Upper lobe of left lung (tissue), 6 donors: ENCODE results near the gene COL9A3. TPM values are rescaled to one million over a fixed set of nuclear protein-coding genes. Genes with fewer than 3 reads are reported as not detected.

Source experiments
- ATAC-seq, 2 donors: fragments of 200-7000 bp; cut with Tn5 transposase; one replicate each; pipeline ENCODE4 v1.9.1; 2022; ENCODE audit warnings: mild to moderate bottlenecking in 2 of 2, moderate library complexity in 2 of 2; ENCODE audit not compliant: low FRiP score in 2 of 2
- DNase-seq, 2 donors: peaks; one replicate each; pipeline ENCODE4 v3.0.0-alpha.2; 2019 to 2020
- H3K27ac ChIP-seq, 4 donors: fragments of 200-600 bp; sonication (generic); one replicate each; pipeline ENCODE4 v1.5.1; 2016 to 2019
- H3K27me3 ChIP-seq, 4 donors: fragments of 200-600 bp; sonication (generic); one replicate each; pipeline ENCODE4 v1.5.1; 2017 to 2019
- H3K36me3 ChIP-seq, 4 donors: fragments of 200-600 bp; sonication (generic); one replicate each; pipeline ENCODE4 v1.5.1; 2016 to 2019
- H3K4me1 ChIP-seq, 4 donors: fragments of 200-600 bp; sonication (generic); one replicate each; pipeline ENCODE4 v1.5.1; 2018 to 2019
- H3K4me3 ChIP-seq, 4 donors: fragments of 200-600 bp; sonication (generic); one replicate each; pipeline ENCODE4 v1.5.1; 2017 to 2019; ENCODE audit warnings: mild to moderate bottlenecking in 2 of 4, moderate library complexity in 1 of 4
- H3K9me3 ChIP-seq, 4 donors: fragments of 200-600 bp; sonication (generic); one replicate each; pipeline ENCODE4 v1.5.1; 2018 to 2019
- EP300 ChIP-seq, 4 donors: sonication (generic); formaldehyde crosslinking; IDR thresholded peaks; one replicate each; pipeline ENCODE4 v1.5.1; 2017; ENCODE audit warnings: antibody characterized with exemption in 4 of 4, control low read depth in 2 of 4
- POLR2A ChIP-seq, 4 donors: fragments of 450-650 bp; IDR thresholded peaks; one replicate each; pipeline ENCODE4 v1.5.1; 2016 to 2017; ENCODE audit warnings: antibody characterized with exemption in 4 of 4, mild to moderate bottlenecking in 2 of 4
- POLR2AphosphoS5 ChIP-seq, 2 donors: sonication (generic); formaldehyde crosslinking; IDR thresholded peaks; one replicate each; pipeline ENCODE4 v1.5.1; 2017; ENCODE audit warnings: antibody characterized with exemption in 2 of 2
- WGBS, 2 donors: methylation state at CpG; one replicate each; pipeline ENCODE4 v1.1.5; 2017 to 2018; 5-methylcytosine and 5-hydroxymethylcytosine counted together
- total RNA-seq, 6 donors: library from RNA; depleted of rRNA in 4 of 6; stranded (reverse); fragments of >200 nt in 4 of 6; gene quantifications; one replicate each; pipeline versions ENCODE4 v1.1.0 to v1.2.1, GENCODE V29; 2016 to 2021
- TF ChIP-seq, protein P1 (sequence below), 6 experiments: fragments of 450-650 bp in 4 of 6; fragments of 200-600 bp in 2 of 6; sonication (generic) in 2 of 6; IDR thresholded peaks; one replicate each; pipeline ENCODE4 v1.5.1; 2016 to 2019; ENCODE audit warnings: antibody characterized with exemption in 6 of 6
- donor health status: DM: no; HTN: no; CAD: no; lungs with moderate emphysema.
- donor health status: DM: no; HTN: yes; CAD: no; lungs with severe emphysema.

The COL9A3 gene
- 1 to 10 TPM in 4 of 6 donors, under 1 TPM in 1, not detected in 1; 0.57 to 8.4 (median 2.1) TPM for total RNA-seq

DNA sequence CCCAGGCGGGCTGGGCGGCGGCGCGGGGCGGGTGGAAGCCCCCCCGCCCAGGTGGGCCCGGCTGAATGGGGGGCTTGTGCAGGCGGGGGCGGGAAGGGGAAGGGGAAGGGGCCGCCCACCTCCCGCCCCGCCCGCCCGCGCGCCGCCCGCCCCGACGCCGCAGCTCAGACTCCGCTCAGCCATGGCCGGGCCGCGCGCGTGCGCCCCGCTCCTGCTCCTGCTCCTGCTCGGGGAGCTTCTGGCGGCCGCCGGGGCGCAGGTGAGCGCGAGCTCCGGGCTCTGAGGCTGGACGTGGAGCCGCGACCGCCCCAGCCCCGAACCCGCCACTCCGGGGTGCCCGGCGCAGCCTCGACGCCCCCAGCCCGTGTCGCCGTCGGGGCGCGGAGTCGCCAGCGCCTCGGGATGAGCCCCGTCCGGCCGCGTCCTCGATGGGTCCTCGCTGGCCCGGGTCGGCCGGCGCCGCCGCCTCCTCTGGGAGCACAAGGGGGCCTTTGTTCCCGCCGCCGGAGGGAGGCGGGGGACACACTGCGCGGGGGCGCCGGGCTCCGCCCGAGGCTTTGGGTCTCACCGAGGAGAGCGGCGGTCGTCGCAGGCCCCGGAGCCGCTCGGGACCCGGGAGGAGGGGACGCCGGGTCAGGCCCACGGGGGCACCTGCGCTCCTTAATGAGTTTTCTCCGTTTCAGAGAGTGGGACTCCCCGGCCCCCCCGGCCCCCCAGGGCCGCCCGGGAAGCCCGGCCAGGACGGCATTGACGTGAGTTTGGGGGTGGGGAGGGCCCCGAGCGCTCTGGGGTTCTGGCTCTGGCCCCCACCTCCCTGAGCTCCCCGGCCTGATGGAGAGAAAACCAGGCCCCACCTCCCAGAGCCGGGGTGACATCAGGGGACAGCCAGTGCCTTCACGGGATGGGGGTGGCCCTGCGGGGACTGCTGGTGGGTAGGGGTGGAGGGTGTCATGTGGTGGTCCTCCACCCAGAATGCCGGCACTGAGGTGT, at the start of gene COL9A3:
TSS of gene COL9A3 (plus strand) at position 167 of the 990 bp plus-strand sequence. CDS start at position 182, 15 bp downstream.
- DNase-seq = peak in 1 of 2 donors; percentile 85
- Histone ChIP-seq H3K36me3 (peaks cover 8 to 20% (median 17%) of the 10 kb centered on the region in 4 donors), H3K4me1 (peaks cover 33 to 60% (median 40%) of the 10 kb centered on the region in 4 donors), H3K27me3 (peaks cover 0 to 46% (median 33%) of the 10 kb centered on the region in 4 donors), H3K4me3 (peak within 1 kb of the TSS in 3 of 4 donors; percentile 27 to 29 (median 28)), H3K9me3 (no peaks in the 10 kb centered on the region), H3K27ac (no peak within 1 kb of the TSS)
- TF ChIP-seq, protein P1, sequence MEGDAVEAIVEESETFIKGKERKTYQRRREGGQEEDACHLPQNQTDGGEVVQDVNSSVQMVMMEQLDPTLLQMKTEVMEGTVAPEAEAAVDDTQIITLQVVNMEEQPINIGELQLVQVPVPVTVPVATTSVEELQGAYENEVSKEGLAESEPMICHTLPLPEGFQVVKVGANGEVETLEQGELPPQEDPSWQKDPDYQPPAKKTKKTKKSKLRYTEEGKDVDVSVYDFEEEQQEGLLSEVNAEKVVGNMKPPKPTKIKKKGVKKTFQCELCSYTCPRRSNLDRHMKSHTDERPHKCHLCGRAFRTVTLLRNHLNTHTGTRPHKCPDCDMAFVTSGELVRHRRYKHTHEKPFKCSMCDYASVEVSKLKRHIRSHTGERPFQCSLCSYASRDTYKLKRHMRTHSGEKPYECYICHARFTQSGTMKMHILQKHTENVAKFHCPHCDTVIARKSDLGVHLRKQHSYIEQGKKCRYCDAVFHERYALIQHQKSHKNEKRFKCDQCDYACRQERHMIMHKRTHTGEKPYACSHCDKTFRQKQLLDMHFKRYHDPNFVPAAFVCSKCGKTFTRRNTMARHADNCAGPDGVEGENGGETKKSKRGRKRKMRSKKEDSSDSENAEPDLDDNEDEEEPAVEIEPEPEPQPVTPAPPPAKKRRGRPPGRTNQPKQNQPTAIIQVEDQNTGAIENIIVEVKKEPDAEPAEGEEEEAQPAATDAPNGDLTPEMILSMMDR (IDR thresholded peaks at IDR 0.05) = no peak
- TF ChIP-seq POLR2A (IDR thresholded peaks at IDR 0.05) (no peak), POLR2AphosphoS5 (IDR thresholded peaks at IDR 0.05) (no peak), EP300 (IDR thresholded peaks at IDR 0.05) (no peak)
- 13 to 100% methylated on average over 1 to 35 of the region's 108 CpGs for WGBS, 2 donors
- ATAC-seq = no peak

DNA sequence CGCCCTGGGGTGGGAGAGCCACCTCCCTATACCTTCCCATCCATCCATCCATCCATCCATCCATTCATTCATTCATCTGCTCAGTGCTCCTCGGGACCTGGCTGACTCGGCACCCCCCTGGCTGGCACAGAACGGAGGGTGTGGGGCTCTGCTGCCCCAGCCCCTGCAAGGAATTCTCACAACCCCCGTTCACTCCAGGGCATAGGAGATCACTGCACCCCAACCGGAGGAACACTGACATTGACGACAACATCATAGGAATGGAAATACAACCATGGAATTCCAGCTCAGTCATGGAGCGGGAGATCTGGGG, 48.7 kb upstream of the COL9A3 start:
- no peak for ATAC-seq
- DNase-seq = no peak
- Histone ChIP-seq H3K27me3 (no peaks in the 10 kb centered on the region), H3K27ac (no peak overlapping the region), H3K4me3 (no peak overlapping the region), H3K9me3 (no peaks in the 10 kb centered on the region), H3K36me3 (no peaks in the 10 kb centered on the region), H3K4me1 (peaks cover 0 to 13% (median under 1%) of the 10 kb centered on the region in 4 donors)
- WGBS, 2 donors = 73 to 83% methylated on average over 5 to 7 of the region's 8 CpGs
- TF ChIP-seq POLR2A (IDR thresholded peaks at IDR 0.05) (no peak), POLR2AphosphoS5 (IDR thresholded peaks at IDR 0.05) (no peak), EP300 (IDR thresholded peaks at IDR 0.05) (no peak)
- TF ChIP-seq, protein P1 (IDR thresholded peaks at IDR 0.05) = no peak

DNA sequence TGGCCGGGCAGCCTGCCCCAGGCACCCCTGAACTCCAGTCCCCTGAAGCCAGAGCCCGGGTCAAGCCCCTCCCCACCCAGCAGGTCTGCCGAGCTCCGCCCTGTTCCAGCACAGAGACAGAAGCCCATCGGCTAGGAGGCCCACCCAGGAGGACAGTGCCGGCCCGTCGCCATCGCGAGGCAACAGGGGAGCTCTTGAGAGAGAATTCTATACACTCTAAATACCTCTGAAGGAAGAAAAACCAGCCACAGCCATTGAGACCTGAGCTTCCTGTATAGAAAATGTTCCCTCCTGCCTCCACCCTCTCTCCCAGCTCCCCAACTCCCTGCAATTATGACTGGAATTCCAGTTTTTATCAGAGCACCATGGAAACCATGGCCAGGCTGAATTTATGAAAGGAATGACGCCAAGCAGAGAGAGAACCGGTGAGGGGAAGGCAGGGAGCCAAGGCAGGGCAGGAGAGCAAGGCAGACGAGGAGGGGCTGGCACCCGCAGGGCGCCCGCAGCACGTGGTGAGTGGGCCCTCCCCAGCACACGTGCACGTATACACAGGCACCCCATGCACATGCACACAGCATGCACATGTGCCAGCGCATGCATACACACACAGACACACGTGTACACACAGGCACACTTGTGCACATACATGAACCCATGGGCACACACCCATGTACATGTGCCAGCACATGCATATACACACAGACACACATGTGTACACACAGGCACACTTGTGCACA, 48.1 kb upstream of the COL9A3 start:
- DNase-seq (peak in 1 of 2 donors; percentile 77), ATAC-seq (no peak)
- TF ChIP-seq, protein P1 (IDR thresholded peaks at IDR 0.05) = no peak
- TF ChIP-seq POLR2A (IDR thresholded peaks at IDR 0.05) = no peak
- TF ChIP-seq POLR2AphosphoS5 (IDR thresholded peaks at IDR 0.05) = no peak
- no peaks in the 10 kb centered on the region for H3K36me3 ChIP-seq
- peaks cover 0 to 13% (median 2%) of the 10 kb centered on the region in 4 donors for H3K4me1 ChIP-seq
- H3K27me3 ChIP-seq = no peaks in the 10 kb centered on the region
- no peak overlapping the region for H3K4me3 ChIP-seq
- H3K9me3 ChIP-seq = no peaks in the 10 kb centered on the region
- WGBS, 2 donors = 47 to 67% methylated on average over 14 to 21 of the region's 21 CpGs
- H3K27ac ChIP-seq = no peak overlapping the region

DNA sequence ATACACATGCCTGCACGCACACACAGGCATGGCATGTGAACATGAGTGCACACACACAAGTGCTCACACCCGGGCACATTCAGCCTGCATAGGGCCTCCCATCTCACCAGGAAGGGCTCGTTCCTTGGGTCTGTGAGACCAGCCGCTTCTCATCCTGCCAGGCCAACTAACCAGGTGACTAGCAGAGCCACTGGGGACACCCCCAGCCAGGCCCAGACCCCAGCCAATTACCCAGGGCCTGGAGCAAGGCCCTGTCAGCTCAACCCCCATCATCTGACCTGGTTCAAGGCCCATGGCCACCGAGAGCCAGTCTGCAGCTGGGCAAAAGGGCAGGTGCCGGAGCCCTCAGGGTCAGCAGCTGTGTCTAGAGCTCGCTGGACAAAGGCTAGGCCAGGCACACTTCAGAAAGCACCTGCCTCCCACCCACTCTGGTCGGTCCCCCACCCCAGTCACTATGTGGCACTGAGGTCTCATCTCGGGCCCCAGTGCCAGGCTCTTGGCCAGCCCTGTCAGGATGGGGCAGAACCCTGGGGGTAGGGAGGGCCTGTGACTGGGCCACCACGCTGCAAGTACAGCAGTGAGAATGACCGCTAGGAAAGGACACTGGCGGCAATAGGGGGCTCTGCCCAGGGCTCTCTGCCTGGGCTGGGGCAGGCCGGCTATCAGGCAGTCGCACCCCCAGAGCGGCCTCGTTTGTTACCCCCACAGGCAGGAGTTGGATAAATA, 47.3 kb upstream of the COL9A3 start:
- WGBS, 2 donors = 92% methylated on average over 16 of the region's 16 CpGs; no CpG with 5 or more reads in 1 of the 2 donors
- peak in 1 of 2 donors; percentile 34 for DNase-seq
- H3K27me3 ChIP-seq = no peaks in the 10 kb centered on the region

More for the DNA sequence above, 47.3 kb upstream of the COL9A3 start:
- no peaks in the 10 kb centered on the region for H3K9me3 ChIP-seq
- H3K36me3 ChIP-seq = no peaks in the 10 kb centered on the region
- no peak for ATAC-seq
- TF ChIP-seq POLR2A (IDR thresholded peaks at IDR 0.05) (no peak), POLR2AphosphoS5 (IDR thresholded peaks at IDR 0.05) (no peak), EP300 (IDR thresholded peaks at IDR 0.05) (no peak)
- TF ChIP-seq, protein P1 (IDR thresholded peaks at IDR 0.05) = no peak
- H3K4me1 ChIP-seq = peaks cover 0 to 13% (median 2%) of the 10 kb centered on the region in 4 donors
- no peak overlapping the region for H3K4me3 ChIP-seq
- no peak overlapping the region for H3K27ac ChIP-seq
